GM06990 (cell line): ENCODE results near the gene WDR7.

Source experiments
- DNase-seq: peaks from one replicate; pipeline ENCODE4 v3.0.0-alpha.2; 2011; ENCODE audit not compliant: insufficient read length; ENCODE audit errors: extremely low read depth
- H3K27me3 ChIP-seq: replicated peaks from 2 replicates; pipeline ENCODE4 v1.6.0; 2011; ENCODE audit warnings: low read length; ENCODE audit not compliant: control insufficient read depth, insufficient read depth
- H3K36me3 ChIP-seq: 2 replicates; pipeline ENCODE4 v1.5.1; 2011; ENCODE audit warnings: low read length; ENCODE audit not compliant: control insufficient read depth, insufficient read depth
- H3K4me3 ChIP-seq: replicated peaks from 2 replicates; pipeline ENCODE4 v1.5.1; 2011; ENCODE audit warnings: low read depth, mild to moderate bottlenecking, control low read depth, low read length
- TF ChIP-seq, protein P1 (sequence below): IDR thresholded peaks from 2 replicates; pipeline ENCODE4 v1.5.1; 2011; ENCODE audit warnings: low read length, control low read depth, mild to moderate bottlenecking, inconsistent platforms; ENCODE audit not compliant: insufficient read depth, poor library complexity, severe bottlenecking

The WDR7 gene

DNA sequence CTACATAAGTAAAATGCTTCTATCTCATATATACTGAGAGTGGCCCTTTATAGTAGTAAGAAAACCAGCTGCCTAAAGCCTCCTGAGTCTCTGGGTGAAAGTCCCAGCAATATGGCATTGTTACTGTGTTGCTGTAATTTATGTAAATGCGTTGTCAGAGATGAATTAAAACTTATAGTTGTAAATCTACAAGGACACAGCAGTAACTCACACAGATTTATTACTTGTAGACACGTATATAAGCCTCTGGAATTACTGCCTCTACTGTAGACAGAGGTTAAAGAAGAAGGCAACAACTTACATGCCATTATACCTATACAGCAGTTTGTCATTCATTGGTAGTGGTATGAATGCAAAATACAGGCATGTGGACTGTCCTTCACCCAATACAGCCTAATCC is 326.6 kb downstream of the WDR7 start:
- Histone ChIP-seq H3K4me3 (no peak overlapping the region), H3K36me3 (no peaks in the 10 kb centered on the region), H3K27me3 (no peaks in the 10 kb centered on the region)
- TF ChIP-seq, protein P1, sequence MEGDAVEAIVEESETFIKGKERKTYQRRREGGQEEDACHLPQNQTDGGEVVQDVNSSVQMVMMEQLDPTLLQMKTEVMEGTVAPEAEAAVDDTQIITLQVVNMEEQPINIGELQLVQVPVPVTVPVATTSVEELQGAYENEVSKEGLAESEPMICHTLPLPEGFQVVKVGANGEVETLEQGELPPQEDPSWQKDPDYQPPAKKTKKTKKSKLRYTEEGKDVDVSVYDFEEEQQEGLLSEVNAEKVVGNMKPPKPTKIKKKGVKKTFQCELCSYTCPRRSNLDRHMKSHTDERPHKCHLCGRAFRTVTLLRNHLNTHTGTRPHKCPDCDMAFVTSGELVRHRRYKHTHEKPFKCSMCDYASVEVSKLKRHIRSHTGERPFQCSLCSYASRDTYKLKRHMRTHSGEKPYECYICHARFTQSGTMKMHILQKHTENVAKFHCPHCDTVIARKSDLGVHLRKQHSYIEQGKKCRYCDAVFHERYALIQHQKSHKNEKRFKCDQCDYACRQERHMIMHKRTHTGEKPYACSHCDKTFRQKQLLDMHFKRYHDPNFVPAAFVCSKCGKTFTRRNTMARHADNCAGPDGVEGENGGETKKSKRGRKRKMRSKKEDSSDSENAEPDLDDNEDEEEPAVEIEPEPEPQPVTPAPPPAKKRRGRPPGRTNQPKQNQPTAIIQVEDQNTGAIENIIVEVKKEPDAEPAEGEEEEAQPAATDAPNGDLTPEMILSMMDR = no peak
- no peak for DNase-seq

DNA sequence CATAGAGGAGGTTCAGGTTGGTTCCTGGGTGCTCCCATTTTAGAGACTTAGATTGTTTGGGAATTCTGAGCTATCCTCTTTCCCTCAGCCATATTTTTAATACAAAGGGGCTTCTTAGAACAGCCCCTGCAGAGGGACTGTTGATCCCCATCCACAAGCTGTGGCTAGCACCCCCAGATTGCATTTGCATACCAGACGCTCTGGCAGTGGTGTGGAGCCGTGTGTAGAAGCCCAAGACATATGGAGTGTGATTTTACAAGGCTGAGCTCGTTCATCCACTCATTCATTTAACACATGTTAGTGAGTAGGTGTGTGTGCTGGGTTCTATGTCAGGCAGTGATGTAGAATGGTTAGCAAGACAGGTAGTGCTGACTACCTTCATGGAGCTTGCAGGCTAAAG is 329.0 kb downstream of the WDR7 start:
- H3K27me3 ChIP-seq = no peaks in the 10 kb centered on the region
- H3K4me3 ChIP-seq = no peak overlapping the region
- TF ChIP-seq, protein P1 = no peak
- DNase-seq = no peak
- no peaks in the 10 kb centered on the region for H3K36me3 ChIP-seq

DNA sequence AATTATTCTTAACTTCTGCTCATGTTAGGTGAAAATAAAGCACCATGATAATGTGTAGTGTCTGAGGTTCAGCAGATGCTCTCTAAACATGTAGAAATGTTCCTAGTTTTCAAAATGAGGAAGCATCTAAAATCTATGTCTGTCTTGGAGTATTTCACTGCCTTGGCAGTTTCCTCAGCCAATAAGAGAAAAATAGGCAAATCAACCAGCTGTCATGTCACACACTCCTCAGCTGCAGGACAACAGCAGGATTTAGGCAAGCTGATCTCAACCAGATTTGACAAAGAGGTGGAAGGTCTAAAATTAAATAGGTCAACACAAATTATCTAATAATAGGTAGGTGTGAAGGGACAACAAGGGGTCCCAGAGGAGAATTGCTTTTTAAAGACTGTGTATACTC is 331.6 kb downstream of the WDR7 start:
- Histone ChIP-seq H3K27me3 (no peaks in the 10 kb centered on the region), H3K36me3 (no peaks in the 10 kb centered on the region), H3K4me3 (no peak overlapping the region)
- DNase-seq = no peak
- TF ChIP-seq, protein P1 = no peak

DNA sequence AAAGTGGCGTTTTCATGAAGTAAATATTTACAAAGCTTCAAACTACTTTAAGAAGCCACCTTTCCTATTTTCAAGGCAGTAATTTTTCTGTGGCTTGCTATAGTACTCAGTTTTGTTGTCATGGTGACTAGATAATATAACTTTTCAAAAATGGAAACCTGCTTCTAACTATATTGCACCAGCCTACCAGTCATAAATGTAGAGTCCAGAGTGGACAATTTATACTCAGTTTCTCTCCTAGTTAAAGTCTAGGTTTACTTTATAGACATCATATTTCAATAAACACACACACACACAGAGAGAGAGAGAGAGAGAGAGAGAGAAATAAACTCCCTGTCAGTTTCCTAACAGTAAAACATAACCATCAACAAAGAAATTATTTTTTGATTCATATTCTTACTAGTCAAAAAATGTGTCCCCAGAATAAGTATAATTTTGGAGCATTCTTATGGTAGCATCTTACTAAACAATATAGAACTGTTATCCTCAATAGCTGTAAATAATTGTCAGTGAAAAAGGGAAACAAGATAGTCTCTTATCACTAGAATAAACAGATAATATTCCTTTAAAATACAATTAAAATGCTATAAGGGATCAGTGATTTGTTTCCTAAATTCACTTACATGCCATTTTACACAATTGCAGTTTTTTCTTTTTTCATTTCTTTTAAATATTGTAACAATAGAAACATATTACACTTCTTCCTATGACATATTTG is 332.3 kb downstream of the WDR7 start:
- TF ChIP-seq, protein P1 = no peak
- H3K4me3 ChIP-seq = no peak overlapping the region
- H3K27me3 ChIP-seq = no peaks in the 10 kb centered on the region
- no peak for DNase-seq
- H3K36me3 ChIP-seq = no peaks in the 10 kb centered on the region

DNA sequence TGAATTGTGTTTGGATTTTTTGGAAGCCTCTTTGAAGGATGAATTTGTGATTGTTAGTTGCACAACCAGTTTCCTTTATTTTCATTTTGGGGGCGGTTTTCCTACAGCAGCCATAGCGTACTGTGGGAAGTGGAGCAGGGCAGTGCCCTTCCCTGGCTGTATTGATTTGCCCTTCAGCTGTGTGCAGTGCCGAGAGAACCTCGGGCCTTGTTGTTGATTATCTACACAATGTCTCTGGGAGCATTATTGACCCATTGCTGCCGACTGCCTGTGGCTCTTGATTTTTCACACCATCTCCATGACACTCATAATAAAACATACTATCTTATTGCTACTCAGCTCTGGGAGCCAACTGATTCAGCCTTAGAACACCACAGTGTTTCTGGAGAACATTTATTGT is 333.6 kb downstream of the WDR7 start:
- Histone ChIP-seq H3K4me3 (no peak overlapping the region), H3K27me3 (no peaks in the 10 kb centered on the region), H3K36me3 (no peaks in the 10 kb centered on the region)
- DNase-seq = no peak
- TF ChIP-seq, protein P1 = no peak

DNA sequence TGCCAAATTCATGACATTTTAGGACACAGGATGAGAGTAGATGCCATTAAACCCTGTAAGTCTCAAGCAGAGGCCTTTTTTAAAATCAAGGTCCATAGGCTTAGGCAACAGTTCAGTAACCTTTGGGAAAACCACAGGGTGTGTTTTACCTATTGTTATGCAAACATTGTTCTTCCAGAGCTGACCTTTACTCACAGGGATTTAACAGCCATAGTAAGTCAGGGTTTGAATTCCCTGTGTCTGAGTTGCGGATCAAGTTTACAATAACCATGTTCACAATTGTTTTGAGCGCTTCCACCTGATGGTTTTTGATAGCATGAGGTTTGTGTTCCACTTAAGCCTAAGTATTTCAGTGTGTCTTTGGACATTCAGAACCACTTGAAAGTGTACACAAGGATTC is 335.7 kb downstream of the WDR7 start:
- no peak overlapping the region for H3K4me3 ChIP-seq
- H3K27me3 ChIP-seq = no peaks in the 10 kb centered on the region
- no peak for DNase-seq
- TF ChIP-seq, protein P1 = no peak
- no peaks in the 10 kb centered on the region for H3K36me3 ChIP-seq
